ENCODE results near the gene DUSP16.

GRCh38 chr12:12527820-12528296, 34.8 kb downstream of the DUSP16 start:
- no peak for TF ChIP-seq POLR2AphosphoS5 (IDR thresholded peaks at IDR 0.05)
- TF ChIP-seq TAF1 (IDR thresholded peaks at IDR 0.05; ENCODE audit: low read depth): no peak
- no peak for TF ChIP-seq REST (IDR thresholded peaks at IDR 0.05; ENCODE audit: borderline replicate concordance)
- no peak for TF ChIP-seq EZH2 (IDR thresholded peaks at IDR 0.05; ENCODE audit: borderline replicate concordance, insufficient read depth, low read length, poor library complexity, severe bottlenecking)
- no peak for TF ChIP-seq CTCF (IDR thresholded peaks at IDR 0.05; ENCODE audit: poor library complexity, severe bottlenecking)

Data from neural cell (in vitro differentiated cells).